HepG2 (cell line): ENCODE measurements around the gene AKR1C2. TPM values are rescaled to one million over a fixed set of nuclear protein-coding genes. Genes with fewer than 3 reads are reported as not detected.

Experiments
- AFF4 ChIP-seq: sonication (generic); formaldehyde crosslinking; IDR thresholded peaks from 2 replicates; pipeline ENCODE4 v1.4.0; 2020; ENCODE audit warnings: missing genetic modification reagents
- BORCS8-MEF2B ChIP-seq: sonication (generic); formaldehyde crosslinking; IDR thresholded peaks from 2 replicates; pipeline ENCODE4 v1.8.0; 2022; ENCODE audit warnings: mild to moderate bottlenecking, missing genetic modification reagents
- BRF2 ChIP-seq: sonication (generic); formaldehyde crosslinking; IDR thresholded peaks from 2 replicates; pipeline ENCODE4 v1.8.1; 2022; ENCODE audit warnings: mild to moderate bottlenecking, missing genetic modification reagents
- CENPBD1 ChIP-seq: sonication (generic); formaldehyde crosslinking; IDR thresholded peaks from 2 replicates; pipeline ENCODE4 v1.8.0; 2022; ENCODE audit warnings: missing genetic modification reagents, low read depth, mild to moderate bottlenecking, borderline replicate concordance
- DNMT3B ChIP-seq: conservative IDR thresholded peaks from 2 replicates; pipeline ENCODE4 v1.6.1; 2016; ENCODE audit warnings: missing biosample characterization, control low read depth
- EED ChIP-seq: sonication (generic); formaldehyde crosslinking; IDR thresholded peaks from 2 replicates; pipeline ENCODE4 v1.5.0; 2020; ENCODE audit warnings: mild to moderate bottlenecking, missing genetic modification reagents
- PCBP2 ChIP-seq: fragments of 200-400 bp; formaldehyde crosslinking; optimal IDR thresholded peaks from 2 replicates; pipeline ENCODE3; 2018; ENCODE audit warnings: low read length, low read depth; ENCODE audit not compliant: poor library complexity, severe bottlenecking
- POLR2AphosphoS5 ChIP-seq: IDR thresholded peaks from 2 replicates; pipeline ENCODE4 v1.6.1; 2012; ENCODE audit warnings: low read depth, low read length
- POLR2G ChIP-seq: fragments of 200-400 bp; formaldehyde crosslinking; IDR thresholded peaks from 2 replicates; pipeline ENCODE4 v1.6.1; 2018; ENCODE audit warnings: mild to moderate bottlenecking, low read depth, low read length, moderate library complexity
- RBM22 ChIP-seq: fragments of 200-400 bp; formaldehyde crosslinking; optimal IDR thresholded peaks from 2 replicates; pipeline ENCODE3; 2017; ENCODE audit warnings: mild to moderate bottlenecking, low read length, moderate library complexity
- REXO4 ChIP-seq: sonication (generic); formaldehyde crosslinking; IDR thresholded peaks from 2 replicates; pipeline ENCODE4 v1.8.0; 2022; ENCODE audit warnings: missing genetic modification reagents, mild to moderate bottlenecking, borderline replicate concordance
- SIX1 ChIP-seq: sonication (generic); formaldehyde crosslinking; IDR thresholded peaks from 2 replicates; pipeline ENCODE4 v1.4.0; 2020; ENCODE audit warnings: missing genetic modification reagents, borderline replicate concordance
- TFAP4 ChIP-seq: sonication (generic); IDR thresholded peaks from 2 replicates; pipeline ENCODE4 v1.6.1; 2016; ENCODE audit warnings: low read depth, borderline replicate concordance
- ZBTB3 ChIP-seq: sonication (generic); formaldehyde crosslinking; IDR thresholded peaks from 2 replicates; pipeline ENCODE4 v1.4.0; 2020; ENCODE audit warnings: low read depth, mild to moderate bottlenecking, moderate library complexity, missing genetic modification reagents, borderline replicate concordance
- ZBTB8A ChIP-seq: sonication (generic); formaldehyde crosslinking; IDR thresholded peaks from 2 replicates; pipeline ENCODE4 v1.4.0; 2020; ENCODE audit warnings: mild to moderate bottlenecking, low read depth, missing genetic modification reagents, borderline replicate concordance
- ZNF136 ChIP-seq: sonication (generic); formaldehyde crosslinking; IDR thresholded peaks from 2 replicates; pipeline ENCODE4 v1.8.1; 2022; ENCODE audit warnings: low read depth, mild to moderate bottlenecking, moderate library complexity, missing genetic modification reagents
- ZNF253 ChIP-seq: sonication (generic); formaldehyde crosslinking; IDR thresholded peaks from 2 replicates; pipeline ENCODE4 v1.8.0; 2022; ENCODE audit warnings: mild to moderate bottlenecking, missing genetic modification reagents, borderline replicate concordance
- ZNF382 ChIP-seq: sonication (generic); formaldehyde crosslinking; IDR thresholded peaks from 2 replicates; pipeline ENCODE4 v1.5.0; 2020; ENCODE audit warnings: missing genetic modification reagents, mild to moderate bottlenecking, borderline replicate concordance
- ZNF44 ChIP-seq: sonication (generic); formaldehyde crosslinking; IDR thresholded peaks from 2 replicates; pipeline ENCODE4 v1.5.1; 2020; ENCODE audit warnings: mild to moderate bottlenecking, missing genetic modification reagents
- ZNF562 ChIP-seq: sonication (generic); formaldehyde crosslinking; IDR thresholded peaks from 2 replicates; pipeline ENCODE4 v1.8.0; 2022; ENCODE audit warnings: missing genetic modification reagents, borderline replicate concordance
- ZNF691 ChIP-seq: sonication (generic); formaldehyde crosslinking; IDR thresholded peaks from 2 replicates; pipeline ENCODE4 v1.4.0; 2020; ENCODE audit warnings: missing genetic modification reagents, low read depth, mild to moderate bottlenecking, borderline replicate concordance
- ZNF749 ChIP-seq: sonication (generic); formaldehyde crosslinking; IDR thresholded peaks from 2 replicates; pipeline ENCODE4 v1.8.0; 2022; ENCODE audit warnings: mild to moderate bottlenecking, missing genetic modification reagents, moderate library complexity, borderline replicate concordance
- ZNF816 ChIP-seq: sonication (generic); formaldehyde crosslinking; IDR thresholded peaks from 2 replicates; pipeline ENCODE4 v1.8.0; 2022; ENCODE audit warnings: missing genetic modification reagents, mild to moderate bottlenecking, borderline replicate concordance
- polyA plus RNA-seq, 8 experiments: library from polyadenylated mRNA; depleted of rRNA in 3 of 8; stranded (reverse) in 7 of 8; unstranded in 1 of 8; fragments of >200 nt; fragmentation: Illumina TruSeq in 4 of 8; extraction: Trizol in 4 of 8; gene quantifications; 2 replicates each; pipeline versions ENCODE4 v1.2.1 to v1.2.3, GENCODE V29; 2011 to 2016; ENCODE audit warnings: low read depth in 4 of 8, missing spikeins in 1 of 8, mixed read lengths in 1 of 8; ENCODE audit not compliant: insufficient read depth in 1 of 8
- total RNA-seq, 5 experiments: library from RNA; depleted of rRNA; stranded (reverse); fragments of >200 nt; fragmentation: Illumina TruSeq; extraction: Trizol; gene quantifications; 2 replicates each; pipeline ENCODE4 v1.2.3, GENCODE V29; 2016; ENCODE audit warnings: low read depth in 1 of 5

Gene AKR1C2
- total and polyA plus RNA-seq, 2 of the 13 experiments (the other 11 are each of a cell fraction or from before 2014, with no cell fraction given): 140 to 900 TPM

GRCh38 chr10:4982764-4983226 lies 20.9 kb downstream of the AKR1C2 start (continued):
- no peak for TF ChIP-seq DNMT3B (CRISPR knock-in tag)
- TF ChIP-seq TFAP4: 0 out of 2 replicates have a peak, but pooled peaks have one; percentile 10
- TF ChIP-seq AFF4: peak; percentile 81; the same call in 1 of the 2 replicates
- TF ChIP-seq POLR2AphosphoS5: peak; percentile 45; the same call in 1 of the 2 replicates
- 0 out of 2 replicates have a peak, but pooled peaks have one; percentile 59 for TF ChIP-seq BRF2 (CRISPR knock-in tag)
- 0 out of 2 replicates have a peak, but pooled peaks have one; percentile 17 for TF ChIP-seq REXO4 (CRISPR knock-in tag)
- no peak for TF ChIP-seq CENPBD1 (CRISPR knock-in tag)
- TF ChIP-seq ZNF44 (CRISPR knock-in tag): no peak
- peak; percentile 43 for TF ChIP-seq POLR2G
- no peak for TF ChIP-seq SIX1 (CRISPR knock-in tag)
- TF ChIP-seq PCBP2: no peak
- 0 out of 2 replicates have a peak, but pooled peaks have one; percentile 10 for TF ChIP-seq ZNF749 (CRISPR knock-in tag)
- TF ChIP-seq RBM22: peak; percentile 100
- no peak for TF ChIP-seq EED (CRISPR knock-in tag)
- 0 out of 2 replicates have a peak, but pooled peaks have one; percentile 3 for TF ChIP-seq ZBTB8A (CRISPR knock-in tag)
- no peak for TF ChIP-seq ZNF136 (CRISPR knock-in tag)
- TF ChIP-seq ZNF691 (CRISPR knock-in tag): no peak
- no peak for TF ChIP-seq ZBTB3 (CRISPR knock-in tag)
- peak; percentile 93 for TF ChIP-seq BORCS8-MEF2B (CRISPR knock-in tag)
- no peak for TF ChIP-seq ZNF816
- TF ChIP-seq ZNF562: 0 out of 2 replicates have a peak, but pooled peaks have one; percentile 65
- no peak for TF ChIP-seq ZNF382 (CRISPR knock-in tag)
- TF ChIP-seq ZNF253 (CRISPR knock-in tag): 0 out of 2 replicates have a peak, but pooled peaks have one; percentile 17
